Loucy (cell line): ENCODE data around the gene AGFG1.
"Not testable (repeated sequence)": the region's sequence is repeated elsewhere in the genome, so short reads cannot be mapped to it uniquely, and the experiment has no call there.

ENCODE experiments used
- H2AFZ ChIP-seq: fragments of 200-600 bp; sonication (generic); 2 replicates; pipeline ENCODE4 v1.6.0; 2016; ENCODE audit warnings: antibody characterized with exemption, mild to moderate bottlenecking, low read length, moderate library complexity
- H3F3A ChIP-seq: fragments of 200-600 bp; 2 replicates; pipeline ENCODE4 v1.6.0; 2016; ENCODE audit warnings: antibody characterized with exemption, low read depth, mild to moderate bottlenecking
- H3K27me3 ChIP-seq: fragments of 200-600 bp; sonication (generic); 2 replicates; pipeline ENCODE4 v1.6.1; 2014; ENCODE audit warnings: low read length, mild to moderate bottlenecking; ENCODE audit not compliant: insufficient read depth, poor library complexity, severe bottlenecking
- H3K36me3 ChIP-seq: fragments of 200-600 bp; sonication (generic); 2 replicates; pipeline ENCODE4 v1.6.1; 2016; ENCODE audit warnings: low read length; ENCODE audit not compliant: insufficient read depth
- H3K4me1 ChIP-seq: fragments of 200-600 bp; sonication (generic); 2 replicates; pipeline ENCODE4 v1.5.1; 2014; ENCODE audit warnings: low read length, mild to moderate bottlenecking; ENCODE audit not compliant: insufficient read depth, poor library complexity, severe bottlenecking
- H3K4me2 ChIP-seq: fragments of 200-600 bp; sonication (generic); 2 replicates; pipeline ENCODE4 v1.6.0; 2014; ENCODE audit warnings: antibody characterized with exemption, low read length, low read depth, mild to moderate bottlenecking; ENCODE audit not compliant: poor library complexity, severe bottlenecking
- H3K4me3 ChIP-seq: fragments of 200-600 bp; sonication (generic); 2 replicates; pipeline ENCODE4 v1.5.1; 2014; ENCODE audit warnings: low read length, mild to moderate bottlenecking, mixed read lengths; ENCODE audit not compliant: poor library complexity, severe bottlenecking
- H3K79me2 ChIP-seq: fragments of 200-600 bp; sonication (generic); 2 replicates; pipeline ENCODE4 v1.6.1; 2014; ENCODE audit warnings: low read length; ENCODE audit not compliant: insufficient read depth
- H3K9ac ChIP-seq: fragments of 200-600 bp; sonication (generic); 2 replicates; pipeline ENCODE4 v1.6.0; 2014; ENCODE audit warnings: mild to moderate bottlenecking, low read depth, low read length, moderate library complexity; ENCODE audit not compliant: poor library complexity, severe bottlenecking
- H3K9me2 ChIP-seq: fragments of 200-600 bp; sonication (generic); replicated peaks from 2 replicates; pipeline ENCODE4 v1.6.1; 2016; ENCODE audit warnings: low read depth, low read length, mixed read lengths
- H3K9me3 ChIP-seq: fragments of 200-600 bp; sonication (generic); 2 replicates; pipeline ENCODE4 v1.6.1; 2014; ENCODE audit warnings: mild to moderate bottlenecking, antibody characterized with exemption, low read length, low read depth; ENCODE audit not compliant: insufficient read depth
- H4K20me1 ChIP-seq: fragments of 200-600 bp; sonication (generic); 2 replicates; pipeline ENCODE4 v1.6.0; 2014; ENCODE audit warnings: antibody characterized with exemption, low read length, mild to moderate bottlenecking; ENCODE audit not compliant: insufficient read depth, poor library complexity, severe bottlenecking
- CTCF ChIP-seq: fragments of 200-600 bp; sonication (generic); conservative IDR thresholded peaks from 2 replicates; pipeline ENCODE4 v1.5.1; 2014; ENCODE audit warnings: mild to moderate bottlenecking, antibody characterized with exemption, low read length
- EZH2phosphoT487 ChIP-seq: fragments of 200-600 bp; IDR thresholded peaks from 2 replicates; pipeline ENCODE4 v1.6.1; 2018; ENCODE audit warnings: antibody characterized with exemption, mild to moderate bottlenecking, moderate library complexity, borderline replicate concordance

AGFG1 gene

GRCh38 chr2:227534714-227535113, 62.8 kb downstream of the AGFG1 start:
- Histone ChIP-seq H3K4me1 (no peaks in the 10 kb centered on the region), H3K4me2 (no peak overlapping the region), H2AFZ (no peak overlapping the region), H3K36me3 (peaks cover 92% of the 10 kb centered on the region), H3K9me2 (no peaks in the 10 kb centered on the region), H4K20me1 (no peaks in the 10 kb centered on the region), H3K4me3 (no peak overlapping the region), H3K9me3 (no peaks in the 10 kb centered on the region), H3F3A (no peaks in the 10 kb centered on the region), H3K27me3 (no peaks in the 10 kb centered on the region), H3K9ac (no peak overlapping the region), H3K79me2 (no peaks in the 10 kb centered on the region)
- no peak for TF ChIP-seq CTCF
- no peak for TF ChIP-seq EZH2phosphoT487

GRCh38 chr2:227536445-227536844, 64.5 kb downstream of the AGFG1 start:
- TF ChIP-seq EZH2phosphoT487 (no peak), CTCF (no peak)
- H3K4me3 ChIP-seq, result no peak overlapping the region

GRCh38 chr2:227539465-227539956, 67.6 kb downstream of the AGFG1 start:
- no peaks in the 10 kb centered on the region for H3K79me2 ChIP-seq
- no peaks in the 10 kb centered on the region for H3K4me1 ChIP-seq
- H3K36me3 ChIP-seq, result peaks cover 55% of the 10 kb centered on the region
- H3K9me2 ChIP-seq, result no peaks in the 10 kb centered on the region
- H3K4me2 ChIP-seq, result no peak overlapping the region
- no peak overlapping the region for H2AFZ ChIP-seq
- TF ChIP-seq CTCF (no peak), EZH2phosphoT487 (no peak)
- no peak overlapping the region for H3K9ac ChIP-seq
- no peak overlapping the region for H3K4me3 ChIP-seq
- H3K27me3 ChIP-seq, result no peaks in the 10 kb centered on the region
- H4K20me1 ChIP-seq, result no peaks in the 10 kb centered on the region
- H3K9me3 ChIP-seq, result no peaks in the 10 kb centered on the region
- no peaks in the 10 kb centered on the region for H3F3A ChIP-seq

More at GRCh38 chr2:227536445-227536844, 64.5 kb downstream of the AGFG1 start:
- Histone ChIP-seq H2AFZ (no peak overlapping the region), H3K79me2 (no peaks in the 10 kb centered on the region), H3K27me3 (no peaks in the 10 kb centered on the region), H3K4me1 (no peaks in the 10 kb centered on the region), H3K9ac (no peak overlapping the region), H3K36me3 (peaks cover 84% of the 10 kb centered on the region), H3K9me2 (no peaks in the 10 kb centered on the region), H3K4me2 (no peak overlapping the region), H4K20me1 (no peaks in the 10 kb centered on the region), H3F3A (no peaks in the 10 kb centered on the region), H3K9me3 (no peaks in the 10 kb centered on the region)

GRCh38 chr2:227540352-227540751, 68.4 kb downstream of the AGFG1 start:
- H3K79me2 ChIP-seq, H3K9me3 ChIP-seq, H3K4me3 ChIP-seq, H3K4me1 ChIP-seq, H3F3A ChIP-seq, H3K27me3 ChIP-seq, H4K20me1 ChIP-seq, H3K4me2 ChIP-seq, H3K9ac ChIP-seq, H2AFZ ChIP-seq, H3K9me2 ChIP-seq: not testable (repeated sequence)
- peaks cover 46% of the 10 kb centered on the region; the same call in 1 of the 2 replicates for H3K36me3 ChIP-seq
